ENCODE measurements around the gene ARHGEF17.

DNA sequence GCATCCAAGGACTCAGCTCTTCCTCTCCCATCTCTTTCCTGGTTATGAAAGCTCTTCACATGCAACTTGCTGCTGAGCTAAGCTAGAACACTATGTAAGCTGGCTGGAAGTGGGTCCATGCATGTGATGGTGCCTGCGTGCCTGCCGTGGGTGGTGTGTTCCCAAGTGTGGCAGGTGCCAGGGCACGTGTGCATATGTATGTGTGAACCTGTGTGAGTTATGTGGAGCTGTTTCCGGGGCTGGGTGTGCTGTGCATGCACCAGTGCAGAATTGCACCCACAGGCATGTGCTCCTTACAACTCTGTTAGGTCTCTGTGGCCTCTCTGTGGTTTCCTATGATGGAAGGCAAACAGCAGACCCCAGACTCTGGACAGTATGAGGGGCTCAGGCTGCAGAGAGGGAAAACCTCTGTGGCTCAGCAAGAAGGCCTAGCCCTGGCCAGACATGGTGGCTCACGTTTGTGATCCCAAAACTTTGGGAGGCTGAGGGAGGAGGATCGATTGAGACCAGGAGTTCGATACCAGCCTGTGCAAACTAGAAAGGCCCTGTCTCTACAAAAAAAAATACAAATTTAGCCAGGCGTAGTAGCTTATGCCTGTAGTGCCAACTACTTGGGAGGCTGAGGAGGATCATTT, 40.1 kb upstream of the ARHGEF17 start:
- TF ChIP-seq POLR2A (IDR thresholded peaks at IDR 0.05; ENCODE audit: low read length): no peak
- no peak for TF ChIP-seq GATA1 (IDR thresholded peaks at IDR 0.05; ENCODE audit: low read depth, low read length)

Measured in erythroblast (primary cell).